ENCODE data around the gene TOMM40L. TPM values are rescaled to one million over a fixed set of nuclear protein-coding genes. Genes with fewer than 3 reads are reported as not detected.
"Not testable (repeated sequence)": the region's sequence is repeated elsewhere in the genome, so short reads cannot be mapped to it uniquely, and the experiment has no call there.

Gene TOMM40L
- polyA plus RNA-seq, 3 donors, result 3.8 to 12.6 (median 11.7) TPM

GRCh38 chr1:161235957-161236775 lies 10.3 kb downstream of the TOMM40L start:
- 80 to 86% (median 86%) methylated on average over 5 of the region's 5 CpGs for WGBS, 3 donors
- H3K27ac ChIP-seq (ENCODE audit: low read depth, low read length), result no peak overlapping the region

- 67 to 73% (median 69%) methylated on average over 4 of the region's 4 CpGs for WGBS, 3 donors
- no peak within 1 kb of the TSS for H3K27ac ChIP-seq (ENCODE audit: low read depth, low read length)
These were observed 12.2 kb downstream of the TOMM40L start, which contains the start of gene NR1I3 for GRCh38 chr1:161238039-161238473. TSS of gene NR1I3 (minus strand) at chr1:161238203. CDS start at chr1:161236565, 1,638 bp downstream.

GRCh38 chr1:161241682-161242081 lies 15.8 kb downstream of the TOMM40L start:
- 61 to 91% (median 69%) methylated on average over 3 of the region's 3 CpGs for WGBS, 3 donors
- no peak overlapping the region for H3K27ac ChIP-seq (ENCODE audit: low read depth, low read length)

GRCh38 chr1:161242313-161242712 lies 16.5 kb downstream of the TOMM40L start:
- H3K27ac ChIP-seq (ENCODE audit: low read depth, low read length), result no peak overlapping the region
- WGBS, 3 donors, result 45 to 86% (median 76%) methylated on average over 2 of the region's 2 CpGs

- H3K27ac ChIP-seq (ENCODE audit: low read depth, low read length), result no peak overlapping the region
- WGBS, 3 donors, result 45 to 94% (median 90%) methylated on average over 4 of the region's 4 CpGs
These were observed 19.0 kb downstream of the TOMM40L start for GRCh38 chr1:161244888-161245287.

- WGBS, 3 donors, result 73 to 86% (median 84%) methylated on average over 5 of the region's 5 CpGs
- H3K27ac ChIP-seq (ENCODE audit: low read depth, low read length), result not testable (repeated sequence)
These were observed 24.2 kb downstream of the TOMM40L start for GRCh38 chr1:161250100-161250499.

GRCh38 chr1:161250829-161251228 lies 25.0 kb downstream of the TOMM40L start:
- no peak overlapping the region for H3K27ac ChIP-seq (ENCODE audit: low read depth, low read length)
- WGBS, 3 donors, result 75 to 84% (median 80%) methylated on average over 7 of the region's 7 CpGs

GRCh38 chr1:161251579-161251978 lies 25.7 kb downstream of the TOMM40L start:
- WGBS, 3 donors, result 95 to 96% (median 96%) methylated on average over 8 of the region's 8 CpGs
- no peak overlapping the region for H3K27ac ChIP-seq (ENCODE audit: low read depth, low read length)

GRCh38 chr1:161255302-161255701 lies 29.4 kb downstream of the TOMM40L start:
- H3K27ac ChIP-seq (ENCODE audit: low read depth, low read length), result not testable (repeated sequence)
- 64 to 82% (median 68%) methylated on average over 5 of the region's 5 CpGs for WGBS, 3 donors

GRCh38 chr1:161255955-161256520 lies 30.2 kb downstream of the TOMM40L start:
- not testable (repeated sequence) for H3K27ac ChIP-seq (ENCODE audit: low read depth, low read length)
- 79 to 84% (median 82%) methylated on average over 4 of the region's 4 CpGs for WGBS, 3 donors

- 93 to 96% (median 94%) methylated on average over 5 of the region's 5 CpGs for WGBS, 3 donors
These were observed 31.2 kb downstream of the TOMM40L start for GRCh38 chr1:161257109-161257508.

GRCh38 chr1:161258439-161259344 lies 32.8 kb downstream of the TOMM40L start, which contains the start of gene PCP4L1:
TSS of gene PCP4L1 (plus strand) at chr1:161258745. CDS start at chr1:161258975, 230 bp downstream.
- H3K27ac ChIP-seq (ENCODE audit: low read depth, low read length), result no peak within 1 kb of the TSS
- 3% methylated on average over 62 of the region's 62 CpGs for WGBS, 3 donors

More at GRCh38 chr1:161257109-161257508, 31.2 kb downstream of the TOMM40L start:
- H3K27ac ChIP-seq (ENCODE audit: low read depth, low read length), result not testable (repeated sequence)

- no peak overlapping the region for H3K27ac ChIP-seq (ENCODE audit: low read depth, low read length)
These were observed 33.5 kb downstream of the TOMM40L start for GRCh38 chr1:161259345-161259702.

GRCh38 chr1:161259765-161260164 lies 33.9 kb downstream of the TOMM40L start:
- WGBS, 3 donors, result 73 to 79% (median 74%) methylated on average over 1 of the region's 1 CpG
- no peak overlapping the region for H3K27ac ChIP-seq (ENCODE audit: low read depth, low read length)

More at GRCh38 chr1:161259345-161259702, 33.5 kb downstream of the TOMM40L start:
- WGBS, 3 donors, result 46 to 51% (median 50%) methylated on average over 6 of the region's 6 CpGs

- 48 to 64% (median 49%) methylated on average over 9 of the region's 9 CpGs for WGBS, 3 donors
- no peak overlapping the region for H3K27ac ChIP-seq (ENCODE audit: low read depth, low read length)
These were observed 34.8 kb downstream of the TOMM40L start for GRCh38 chr1:161260376-161261260.

GRCh38 chr1:161261261-161262235 lies 35.7 kb downstream of the TOMM40L start:
- WGBS, 3 donors, result 73 to 82% (median 79%) methylated on average over 12 of the region's 12 CpGs
- no peak overlapping the region for H3K27ac ChIP-seq (ENCODE audit: low read depth, low read length)

- 79 to 91% (median 80%) methylated on average over 5 of the region's 5 CpGs for WGBS, 3 donors
- no peak overlapping the region for H3K27ac ChIP-seq (ENCODE audit: low read depth, low read length)
These were observed 39.4 kb downstream of the TOMM40L start for GRCh38 chr1:161265305-161265704.

All from adipose tissue (tissue), 3 donors.